ENCODE measurements around the gene KCNS3.

The KCNS3 gene

DNA sequence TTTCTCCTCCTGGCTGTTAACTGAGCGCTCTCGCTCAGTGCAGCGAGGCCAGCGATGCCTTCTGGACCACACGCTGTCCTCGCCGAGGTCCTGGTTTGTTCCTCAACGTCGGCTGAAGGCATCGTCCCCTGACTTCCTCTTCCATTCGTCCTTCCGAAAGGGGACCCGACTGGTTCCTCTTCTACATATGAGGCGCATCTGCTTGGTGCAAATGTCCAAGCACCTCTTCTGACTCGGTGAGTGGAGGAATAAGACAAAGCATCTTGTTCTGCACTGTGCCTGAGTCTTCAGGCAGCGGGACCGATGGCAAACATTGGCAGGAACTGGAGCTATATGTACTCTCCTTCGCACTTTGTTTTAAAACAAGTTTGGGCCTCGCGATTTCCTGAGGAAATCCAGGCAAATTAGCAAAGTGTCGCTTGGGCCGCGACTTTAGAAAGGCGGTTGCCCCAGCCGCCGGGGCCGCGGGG, 621 bp upstream of the KCNS3 start:
- no peaks in the 10 kb centered on the region for H3K79me2 ChIP-seq (ENCODE audit: insufficient read depth, low read length)
- H3K9ac ChIP-seq (ENCODE audit: low read depth, low read length, poor library complexity, severe bottlenecking): no peak overlapping the region
- no peaks in the 10 kb centered on the region for H3K4me1 ChIP-seq (ENCODE audit: insufficient read depth, low read length, poor library complexity, severe bottlenecking)
- H3K4me2 ChIP-seq (ENCODE audit: low read depth, low read length, poor library complexity, severe bottlenecking): no peak overlapping the region
- no peaks in the 10 kb centered on the region for H3K36me3 ChIP-seq (ENCODE audit: insufficient read depth, low read length)
- H2AFZ ChIP-seq (ENCODE audit: low read length): no peak overlapping the region
- no peaks in the 10 kb centered on the region for H3K9me3 ChIP-seq (ENCODE audit: insufficient read depth, low read depth, low read length)
- no peak overlapping the region for H3K4me3 ChIP-seq (ENCODE audit: low read length, poor library complexity, severe bottlenecking)
- H3F3A ChIP-seq (ENCODE audit: low read depth): no peaks in the 10 kb centered on the region
- H3K9me2 ChIP-seq (replicated peaks; ENCODE audit: low read depth, low read length): no peaks in the 10 kb centered on the region
- H4K20me1 ChIP-seq (ENCODE audit: insufficient read depth, low read length, poor library complexity, severe bottlenecking): no peaks in the 10 kb centered on the region
- TF ChIP-seq EZH2phosphoT487 (IDR thresholded peaks at IDR 0.05; ENCODE audit: borderline replicate concordance): no peak
- TF ChIP-seq, protein P1, sequence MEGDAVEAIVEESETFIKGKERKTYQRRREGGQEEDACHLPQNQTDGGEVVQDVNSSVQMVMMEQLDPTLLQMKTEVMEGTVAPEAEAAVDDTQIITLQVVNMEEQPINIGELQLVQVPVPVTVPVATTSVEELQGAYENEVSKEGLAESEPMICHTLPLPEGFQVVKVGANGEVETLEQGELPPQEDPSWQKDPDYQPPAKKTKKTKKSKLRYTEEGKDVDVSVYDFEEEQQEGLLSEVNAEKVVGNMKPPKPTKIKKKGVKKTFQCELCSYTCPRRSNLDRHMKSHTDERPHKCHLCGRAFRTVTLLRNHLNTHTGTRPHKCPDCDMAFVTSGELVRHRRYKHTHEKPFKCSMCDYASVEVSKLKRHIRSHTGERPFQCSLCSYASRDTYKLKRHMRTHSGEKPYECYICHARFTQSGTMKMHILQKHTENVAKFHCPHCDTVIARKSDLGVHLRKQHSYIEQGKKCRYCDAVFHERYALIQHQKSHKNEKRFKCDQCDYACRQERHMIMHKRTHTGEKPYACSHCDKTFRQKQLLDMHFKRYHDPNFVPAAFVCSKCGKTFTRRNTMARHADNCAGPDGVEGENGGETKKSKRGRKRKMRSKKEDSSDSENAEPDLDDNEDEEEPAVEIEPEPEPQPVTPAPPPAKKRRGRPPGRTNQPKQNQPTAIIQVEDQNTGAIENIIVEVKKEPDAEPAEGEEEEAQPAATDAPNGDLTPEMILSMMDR (conservative IDR thresholded peaks at IDR 0.05; ENCODE audit: low read length): no peak
- no peaks in the 10 kb centered on the region for H3K27me3 ChIP-seq (ENCODE audit: insufficient read depth, low read length, poor library complexity, severe bottlenecking)

DNA sequence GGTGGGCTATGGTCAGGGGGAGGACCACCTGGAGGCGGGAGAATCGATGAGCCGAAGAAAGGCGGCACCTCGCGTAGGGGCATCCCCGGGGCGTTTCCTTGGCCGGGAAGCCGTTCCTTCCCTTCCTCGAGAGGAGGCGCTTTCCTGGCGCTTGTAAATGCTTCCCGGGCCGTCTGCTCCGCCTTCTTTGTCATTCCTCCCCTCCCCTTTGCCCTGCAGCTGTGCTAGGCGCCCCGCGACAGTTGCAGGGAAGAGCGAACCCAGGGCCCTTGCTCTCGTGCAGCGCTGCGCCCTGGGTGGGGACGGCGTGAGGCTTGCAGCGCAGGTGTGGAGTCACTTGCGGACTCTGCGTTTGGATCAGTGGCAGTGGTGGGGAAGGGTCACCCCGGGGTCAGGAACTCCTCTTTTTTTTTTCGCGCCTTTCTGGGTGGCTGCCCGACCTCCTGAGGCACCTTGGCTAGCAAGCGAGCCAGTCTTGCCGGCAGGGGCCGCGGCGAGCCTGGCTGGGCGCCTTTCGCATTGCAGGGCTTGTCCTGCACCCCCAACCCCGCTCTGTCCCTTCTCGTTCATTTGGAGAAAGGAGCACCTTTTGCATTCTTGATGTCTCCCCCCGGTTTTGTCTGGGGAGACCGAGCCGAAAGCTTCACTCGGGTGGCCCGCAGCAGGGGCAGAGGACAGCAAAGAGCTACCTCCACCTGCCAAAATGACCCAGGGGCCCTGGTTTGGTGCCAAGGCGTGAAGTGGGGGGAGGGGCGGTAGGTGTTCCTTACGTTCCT, 858 bp downstream of the KCNS3 start:
- no peaks in the 10 kb centered on the region for H3K79me2 ChIP-seq (ENCODE audit: insufficient read depth, low read length)
- H3F3A ChIP-seq (ENCODE audit: low read depth): no peaks in the 10 kb centered on the region
- H3K9me3 ChIP-seq (ENCODE audit: insufficient read depth, low read depth, low read length): no peaks in the 10 kb centered on the region
- H3K27me3 ChIP-seq (ENCODE audit: insufficient read depth, low read length, poor library complexity, severe bottlenecking): no peaks in the 10 kb centered on the region
- H3K36me3 ChIP-seq (ENCODE audit: insufficient read depth, low read length): no peaks in the 10 kb centered on the region
- no peaks in the 10 kb centered on the region for H3K4me1 ChIP-seq (ENCODE audit: insufficient read depth, low read length, poor library complexity, severe bottlenecking)
- no peak overlapping the region for H3K4me2 ChIP-seq (ENCODE audit: low read depth, low read length, poor library complexity, severe bottlenecking)
- no peaks in the 10 kb centered on the region for H4K20me1 ChIP-seq (ENCODE audit: insufficient read depth, low read length, poor library complexity, severe bottlenecking)
- no peak overlapping the region for H3K9ac ChIP-seq (ENCODE audit: low read depth, low read length, poor library complexity, severe bottlenecking)
- TF ChIP-seq, protein P1 (conservative IDR thresholded peaks at IDR 0.05; ENCODE audit: low read length): no peak
- no peak for TF ChIP-seq EZH2phosphoT487 (IDR thresholded peaks at IDR 0.05; ENCODE audit: borderline replicate concordance)
- no peak overlapping the region for H2AFZ ChIP-seq (ENCODE audit: low read length)
- H3K9me2 ChIP-seq (replicated peaks; ENCODE audit: low read depth, low read length): no peaks in the 10 kb centered on the region
- no peak overlapping the region for H3K4me3 ChIP-seq (ENCODE audit: low read length, poor library complexity, severe bottlenecking)

DNA sequence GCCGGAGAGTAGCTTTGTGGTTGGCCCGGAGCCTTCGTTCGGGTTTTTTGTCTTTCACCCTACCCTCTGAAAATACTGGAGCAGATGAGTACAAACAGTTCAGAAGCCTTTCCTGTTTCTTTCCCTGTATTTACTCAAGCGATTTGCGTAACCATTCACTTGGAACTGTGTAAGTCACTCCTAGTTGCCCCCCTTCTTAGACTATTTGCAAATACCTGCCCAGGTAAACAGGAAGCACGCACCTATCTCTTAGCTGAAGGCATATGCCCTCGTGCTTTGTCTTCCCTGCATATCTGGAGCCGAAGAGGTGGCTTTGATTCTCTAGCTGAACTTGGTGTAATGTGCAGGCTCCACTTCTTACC, 1.4 kb downstream of the KCNS3 start:
- Histone ChIP-seq H3K4me3 (ENCODE audit: low read length, poor library complexity, severe bottlenecking) (no peak overlapping the region), H2AFZ (ENCODE audit: low read length) (no peak overlapping the region), H3K9me3 (ENCODE audit: insufficient read depth, low read depth, low read length) (no peaks in the 10 kb centered on the region), H3K4me2 (ENCODE audit: low read depth, low read length, poor library complexity, severe bottlenecking) (no peak overlapping the region), H3K4me1 (ENCODE audit: insufficient read depth, low read length, poor library complexity, severe bottlenecking) (no peaks in the 10 kb centered on the region), H3F3A (ENCODE audit: low read depth) (no peaks in the 10 kb centered on the region), H3K9me2 (replicated peaks; ENCODE audit: low read depth, low read length) (no peaks in the 10 kb centered on the region), H4K20me1 (ENCODE audit: insufficient read depth, low read length, poor library complexity, severe bottlenecking) (no peaks in the 10 kb centered on the region), H3K9ac (ENCODE audit: low read depth, low read length, poor library complexity, severe bottlenecking) (no peak overlapping the region), H3K27me3 (ENCODE audit: insufficient read depth, low read length, poor library complexity, severe bottlenecking) (no peaks in the 10 kb centered on the region), H3K36me3 (ENCODE audit: insufficient read depth, low read length) (no peaks in the 10 kb centered on the region), H3K79me2 (ENCODE audit: insufficient read depth, low read length) (no peaks in the 10 kb centered on the region)
- no peak for TF ChIP-seq EZH2phosphoT487 (IDR thresholded peaks at IDR 0.05; ENCODE audit: borderline replicate concordance)
- TF ChIP-seq, protein P1 (conservative IDR thresholded peaks at IDR 0.05; ENCODE audit: low read length): no peak

Data from Loucy (cell line).